ENCODE measurements around the gene MYH13. TPM values are rescaled to one million over a fixed set of nuclear protein-coding genes. Genes with fewer than 3 reads are reported as not detected.

The MYH13 gene
- total RNA-seq, 3 donors from 2014 or later (not counting 1 experiment from before 2014, with no cell fraction given): not detected

DNA sequence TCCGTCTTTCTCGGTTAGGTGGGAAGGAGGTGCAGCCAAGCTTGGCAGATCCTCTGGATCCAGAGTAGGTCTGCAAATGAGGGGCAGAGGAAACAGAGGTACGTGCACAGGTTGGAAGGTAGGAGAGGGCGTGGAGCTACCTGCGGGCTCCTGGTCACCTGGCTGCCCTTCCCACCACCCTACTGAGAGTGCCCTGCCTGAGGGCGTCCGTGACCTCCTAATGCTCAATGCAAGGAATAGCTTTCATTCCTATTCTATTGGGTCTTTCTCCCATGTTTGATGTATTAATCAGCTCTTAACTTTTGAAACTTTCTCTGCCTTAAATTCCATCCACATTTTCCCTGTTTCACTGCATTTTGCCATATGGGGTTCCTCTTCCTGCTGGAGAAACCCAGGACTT, 44.6 kb downstream of the MYH13 start:
- H3K27ac ChIP-seq (ENCODE audit: low read length): no peak overlapping the region
- H3K27ac Mint-ChIP-seq: no peak overlapping the region
- WGBS (ENCODE audit: insufficient coverage): 90% methylated on average over 7 of the region's 7 CpGs
- H3K9me3 Mint-ChIP-seq: no peaks in the 10 kb centered on the region
- H3K27me3 ChIP-seq (ENCODE audit: control insufficient read depth, insufficient read depth, low read length): no peaks in the 10 kb centered on the region
- no peak overlapping the region for H3K4me3 Mint-ChIP-seq
- H3K4me3 ChIP-seq (ENCODE audit: low read length): no peak overlapping the region
- H3K4me1 Mint-ChIP-seq: peaks cover 0 to 5% of the 10 kb centered on the region in 2 donors
- intact Hi-C loops (cut with micrococcal nuclease): loop anchor here (10.0 kb wide), 1 partner anchor 287 kb away; no protein-coding TSS in a partner anchor
- no peak for DNase-seq
- no peaks in the 10 kb centered on the region for H3K36me3 Mint-ChIP-seq
- no peaks in the 10 kb centered on the region for H3K9me3 ChIP-seq (ENCODE audit: control insufficient read depth, insufficient read depth, low read length)
- H3K36me3 ChIP-seq (ENCODE audit: control insufficient read depth, insufficient read depth, low read length): no peaks in the 10 kb centered on the region
- H3K4me1 ChIP-seq (ENCODE audit: control insufficient read depth, insufficient read depth, low read length): no peaks in the 10 kb centered on the region
- no peak for ATAC-seq
- H3K27me3 Mint-ChIP-seq (ENCODE audit: low read depth in 2 of 2): peaks cover 17 to 21% of the 10 kb centered on the region in 2 donors
- TF ChIP-seq, protein P1, sequence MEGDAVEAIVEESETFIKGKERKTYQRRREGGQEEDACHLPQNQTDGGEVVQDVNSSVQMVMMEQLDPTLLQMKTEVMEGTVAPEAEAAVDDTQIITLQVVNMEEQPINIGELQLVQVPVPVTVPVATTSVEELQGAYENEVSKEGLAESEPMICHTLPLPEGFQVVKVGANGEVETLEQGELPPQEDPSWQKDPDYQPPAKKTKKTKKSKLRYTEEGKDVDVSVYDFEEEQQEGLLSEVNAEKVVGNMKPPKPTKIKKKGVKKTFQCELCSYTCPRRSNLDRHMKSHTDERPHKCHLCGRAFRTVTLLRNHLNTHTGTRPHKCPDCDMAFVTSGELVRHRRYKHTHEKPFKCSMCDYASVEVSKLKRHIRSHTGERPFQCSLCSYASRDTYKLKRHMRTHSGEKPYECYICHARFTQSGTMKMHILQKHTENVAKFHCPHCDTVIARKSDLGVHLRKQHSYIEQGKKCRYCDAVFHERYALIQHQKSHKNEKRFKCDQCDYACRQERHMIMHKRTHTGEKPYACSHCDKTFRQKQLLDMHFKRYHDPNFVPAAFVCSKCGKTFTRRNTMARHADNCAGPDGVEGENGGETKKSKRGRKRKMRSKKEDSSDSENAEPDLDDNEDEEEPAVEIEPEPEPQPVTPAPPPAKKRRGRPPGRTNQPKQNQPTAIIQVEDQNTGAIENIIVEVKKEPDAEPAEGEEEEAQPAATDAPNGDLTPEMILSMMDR (IDR thresholded peaks at IDR 0.05): no peak

DNA sequence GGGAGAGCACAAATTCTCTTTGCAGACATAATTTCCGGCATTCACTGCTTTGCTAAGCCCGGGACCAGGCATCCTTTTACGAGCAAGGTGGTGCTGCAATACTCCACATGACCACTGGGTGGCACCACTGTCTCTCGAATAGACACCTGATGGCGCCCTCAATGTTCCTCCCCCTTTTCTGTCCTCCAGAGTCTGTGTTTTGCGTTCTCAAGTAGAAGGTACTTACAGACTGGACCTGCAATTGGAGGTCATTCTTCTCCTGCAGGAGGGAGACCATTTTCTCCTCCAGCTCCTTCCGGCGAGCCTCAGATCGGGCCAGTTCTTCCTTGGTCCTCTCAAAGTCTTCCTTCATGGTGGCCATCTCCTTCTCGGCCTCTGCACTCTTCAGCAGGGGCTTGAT, 45.2 kb downstream of the MYH13 start:
- ATAC-seq: peak; percentile 75 to 95 (median 87)
- peak; percentile 71 to 78 for DNase-seq
- intact Hi-C loops (cut with micrococcal nuclease): loop anchor here (10.0 kb wide), 1 partner anchor 287 kb away; no protein-coding TSS in a partner anchor
- Mint-ChIP-seq H3K4me1 (peaks cover 0 to 5% of the 10 kb centered on the region in 2 donors), H3K4me3 (no peak overlapping the region), H3K36me3 (no peaks in the 10 kb centered on the region), H3K9me3 (no peaks in the 10 kb centered on the region), H3K27me3 (ENCODE audit: low read depth in 2 of 2) (peaks cover 13 to 21% of the 10 kb centered on the region in 2 donors), H3K27ac (no peak overlapping the region)
- H3K9me3 ChIP-seq (ENCODE audit: control insufficient read depth, insufficient read depth, low read length): no peaks in the 10 kb centered on the region
- no peak overlapping the region for H3K4me3 ChIP-seq (ENCODE audit: low read length)
- no peaks in the 10 kb centered on the region for H3K36me3 ChIP-seq (ENCODE audit: control insufficient read depth, insufficient read depth, low read length)
- no peak overlapping the region for H3K27ac ChIP-seq (ENCODE audit: low read length)
- no peaks in the 10 kb centered on the region for H3K4me1 ChIP-seq (ENCODE audit: control insufficient read depth, insufficient read depth, low read length)
- H3K27me3 ChIP-seq (ENCODE audit: control insufficient read depth, insufficient read depth, low read length): no peaks in the 10 kb centered on the region
- WGBS (ENCODE audit: insufficient coverage): 41% methylated on average over 10 of the region's 10 CpGs
- TF ChIP-seq, protein P1 (IDR thresholded peaks at IDR 0.05): peak; percentile 94

DNA sequence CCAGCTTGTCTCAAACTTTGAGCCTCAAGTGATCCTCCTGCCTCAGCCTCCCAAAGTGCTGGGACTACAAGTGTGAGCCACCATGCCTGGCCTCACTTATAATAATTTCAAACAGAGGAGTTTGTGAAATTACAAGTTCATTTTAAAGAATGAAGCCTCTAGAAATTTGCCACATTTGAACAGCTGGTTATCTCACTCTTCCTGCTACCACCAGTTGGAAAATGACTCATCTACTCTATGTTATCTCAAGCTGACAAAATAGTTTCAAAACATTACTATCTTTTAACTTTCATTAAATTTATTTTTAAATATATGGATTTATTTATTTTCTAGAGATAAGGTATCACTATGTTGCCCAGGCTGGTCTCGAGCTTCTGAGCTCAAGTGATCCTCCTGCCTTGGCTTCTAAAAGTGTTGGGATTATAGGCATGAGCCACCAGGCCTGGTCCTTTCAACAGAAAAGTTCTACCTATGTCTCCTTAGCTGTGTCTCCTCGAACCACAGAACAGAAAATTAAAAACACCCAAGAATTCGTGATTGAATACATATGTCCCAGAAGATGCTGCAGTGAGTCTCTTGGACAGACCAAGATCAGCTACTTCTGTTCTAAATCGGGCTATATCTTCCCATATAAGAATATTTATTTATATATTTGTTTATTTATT, 47.6 kb downstream of the MYH13 start:
- Mint-ChIP-seq H3K9me3 (no peaks in the 10 kb centered on the region), H3K4me1 (peaks cover 0 to 5% of the 10 kb centered on the region in 2 donors), H3K27me3 (ENCODE audit: low read depth in 2 of 2) (peaks cover 11 to 21% of the 10 kb centered on the region in 2 donors), H3K36me3 (no peaks in the 10 kb centered on the region), H3K4me3 (no peak overlapping the region), H3K27ac (no peak overlapping the region)
- TF ChIP-seq, protein P1 (IDR thresholded peaks at IDR 0.05): no peak
- H3K27ac ChIP-seq (ENCODE audit: low read length): no peak overlapping the region
- H3K4me1 ChIP-seq (ENCODE audit: control insufficient read depth, insufficient read depth, low read length): no peaks in the 10 kb centered on the region
- intact Hi-C loops (cut with micrococcal nuclease): loop anchor here (10.0 kb wide), 1 partner anchor 290 kb away; no protein-coding TSS in a partner anchor
- no peaks in the 10 kb centered on the region for H3K9me3 ChIP-seq (ENCODE audit: control insufficient read depth, insufficient read depth, low read length)
- WGBS (ENCODE audit: insufficient coverage): 74% methylated on average over 3 of the region's 4 CpGs
- H3K4me3 ChIP-seq (ENCODE audit: low read length): no peak overlapping the region
- no peaks in the 10 kb centered on the region for H3K36me3 ChIP-seq (ENCODE audit: control insufficient read depth, insufficient read depth, low read length)
- ATAC-seq (no peak), DNase-seq (no peak)
- H3K27me3 ChIP-seq (ENCODE audit: control insufficient read depth, insufficient read depth, low read length): no peaks in the 10 kb centered on the region

All from natural killer cell (primary cell).